CD14-positive monocyte (primary cell): Measurements from ENCODE around the gene PPP4R1. TPM values are rescaled to one million over a fixed set of nuclear protein-coding genes. Genes with fewer than 3 reads are reported as not detected.

Experiments
- DNase-seq, 3 donors: peaks; one replicate each; pipeline ENCODE4 v3.0.0-alpha.2; 2011 to 2022
- H2AFZ ChIP-seq: 2 replicates; pipeline ENCODE4 v1.6.0; 2012; ENCODE audit warnings: mild to moderate bottlenecking, low read depth, low read length, inconsistent platforms; ENCODE audit not compliant: insufficient read depth, poor library complexity, severe bottlenecking
- H3K27ac ChIP-seq, 2 donors: 1 replicate in 1 of 2; 2 replicates in 1 of 2; pipeline ENCODE4 v1.5.1; 2012 to 2013; ENCODE audit warnings: low read length in 2 of 2, control low read depth in 1 of 2, inconsistent platforms in 1 of 2, low read depth in 1 of 2, mild to moderate bottlenecking in 1 of 2
- H3K27me3 ChIP-seq, 2 donors: one replicate each; pipeline versions ENCODE4 v1.6.0 to v1.6.1; 2011 to 2013; ENCODE audit warnings: low read length in 2 of 2; ENCODE audit not compliant: control insufficient read depth in 2 of 2, insufficient read depth in 2 of 2
- H3K36me3 ChIP-seq, 2 donors: replicated peaks in 1 of 2; 1 replicate in 1 of 2; 2 replicates in 1 of 2; pipeline versions ENCODE4 v1.5.1 to v1.6.1; 2012 to 2013; ENCODE audit warnings: low read length in 2 of 2, control low read depth in 1 of 2, inconsistent platforms in 1 of 2, mild to moderate bottlenecking in 1 of 2; ENCODE audit not compliant: insufficient read depth in 2 of 2, control insufficient read depth in 1 of 2
- H3K4me1 ChIP-seq, 2 donors: 1 replicate in 1 of 2; 2 replicates in 1 of 2; pipeline versions ENCODE4 v1.5.1 to v1.6.1; 2012 to 2013; ENCODE audit warnings: low read length in 2 of 2, control low read depth in 1 of 2, inconsistent platforms in 1 of 2, mild to moderate bottlenecking in 1 of 2, moderate library complexity in 1 of 2; ENCODE audit not compliant: insufficient read depth in 2 of 2, control insufficient read depth in 1 of 2
- H3K4me2 ChIP-seq: replicated peaks from 2 replicates; pipeline ENCODE3; 2012; ENCODE audit warnings: low read length, moderate library complexity, mild to moderate bottlenecking; ENCODE audit not compliant: poor library complexity, severe bottlenecking; ENCODE audit errors: extremely low read depth
- H3K4me3 ChIP-seq, 3 experiments: fragments of 200-600 bp in 1 of 3; sonication (generic) in 1 of 3; replicated peaks in 1 of 3; 1 replicate in 2 of 3; 2 replicates in 1 of 3; pipeline ENCODE4 v1.5.1; 2011 to 2013; ENCODE audit warnings: low read length in 3 of 3, mild to moderate bottlenecking in 3 of 3, control low read depth in 2 of 3, low read depth in 2 of 3, inconsistent platforms in 1 of 3, moderate library complexity in 1 of 3
- H3K79me2 ChIP-seq: 2 replicates; pipeline ENCODE4 v1.6.0; 2012; ENCODE audit warnings: mild to moderate bottlenecking, control low read depth, inconsistent platforms, low read length, moderate library complexity; ENCODE audit not compliant: insufficient read depth
- H3K9ac ChIP-seq: 2 replicates; pipeline ENCODE4 v1.6.0; 2017; ENCODE audit warnings: low read length, mild to moderate bottlenecking; ENCODE audit not compliant: insufficient read depth, poor library complexity, severe bottlenecking
- H3K9me3 ChIP-seq, 2 donors: replicated peaks in 1 of 2; 1 replicate in 1 of 2; 2 replicates in 1 of 2; pipeline versions ENCODE4 v1.5.1 to v1.6.1; 2012 to 2013; ENCODE audit warnings: low read length in 2 of 2, control low read depth in 1 of 2; ENCODE audit not compliant: control insufficient read depth in 1 of 2, insufficient read depth in 1 of 2
- H4K20me1 ChIP-seq: 2 replicates; pipeline ENCODE4 v1.6.0; 2012; ENCODE audit warnings: mild to moderate bottlenecking, low read length, control low read depth, moderate library complexity; ENCODE audit not compliant: insufficient read depth
- H3K27ac Mint-ChIP-seq, 7 donors: one replicate each; pipeline ENCODE4 v1.8.0; 2020; ENCODE audit warnings: mild to moderate bottlenecking in 7 of 7, mixed read lengths in 7 of 7, moderate library complexity in 6 of 7, inconsistent platforms in 2 of 7
- H3K27me3 Mint-ChIP-seq, 3 donors: one replicate each; pipeline ENCODE4 v1.8.0; 2021 to 2022; ENCODE audit warnings: low read depth in 3 of 3, mild to moderate bottlenecking in 3 of 3, mixed read lengths in 3 of 3, moderate library complexity in 3 of 3, inconsistent platforms in 1 of 3
- H3K36me3 Mint-ChIP-seq, 2 donors: one replicate each; pipeline ENCODE4 v1.8.0; 2020; ENCODE audit warnings: mixed read lengths in 2 of 2, inconsistent platforms in 1 of 2, mild to moderate bottlenecking in 1 of 2
- H3K4me1 Mint-ChIP-seq: one replicate; pipeline ENCODE4 v1.8.0; 2020; ENCODE audit warnings: mild to moderate bottlenecking, mixed read lengths
- H3K4me3 Mint-ChIP-seq, 2 donors: one replicate each; pipeline ENCODE4 v1.8.0; 2020; ENCODE audit warnings: mild to moderate bottlenecking in 2 of 2, mixed read lengths in 2 of 2, moderate library complexity in 1 of 2
- H3K9me3 Mint-ChIP-seq, 7 donors: one replicate each; pipeline ENCODE4 v1.8.0; 2020 to 2022; ENCODE audit warnings: mixed read lengths in 7 of 7, mild to moderate bottlenecking in 6 of 7, moderate library complexity in 6 of 7, inconsistent platforms in 2 of 7
- CTCF ChIP-seq: fragments of 200-600 bp; IDR thresholded peaks from one replicate; pipeline ENCODE4 v1.8.0; 2022; ENCODE audit warnings: antibody characterized with exemption, mild to moderate bottlenecking
- WGBS: methylation state at CpG from one replicate; pipeline ENCODE4 v1.1.5; 2013; ENCODE audit warnings: missing lambda C conversion rate; ENCODE audit not compliant: insufficient coverage; 5-methylcytosine and 5-hydroxymethylcytosine counted together
- intact Hi-C, 2 donors: fragments of 100-400 bp; cut with micrococcal nuclease; formaldehyde crosslinking; loops; one replicate each; pipeline versions ENCODE4 v1.15.0 to v1.15.1; 2023
- polyA plus RNA-seq, 3 donors: library from polyadenylated mRNA; depleted of rRNA in 1 of 3; unstranded in 2 of 3; stranded (reverse) in 1 of 3; fragments of 300-500 nt in 2 of 3; fragments of >200 nt in 1 of 3; fragmentation: Illumina TruSeq in 2 of 3; gene quantifications; 1 replicate in 2 of 3; 2 replicates in 1 of 3; pipeline ENCODE4 v1.2.3, GENCODE V29; 2012 to 2021

PPP4R1 gene
- polyA plus RNA-seq, 3 donors, result 22.0 to 45.3 (median 24.6) TPM

GRCh38 chr18:9658087-9658641, 43.8 kb upstream of the PPP4R1 start:
- DNase-seq, result no peak
- Mint-ChIP-seq H3K9me3 (peaks cover 0 to 3% (median 0%) of the 10 kb centered on the region in 7 donors), H3K27ac (no peak overlapping the region), H3K4me3 (no peak overlapping the region), H3K27me3 (peaks cover 0 to 6% (median 3%) of the 10 kb centered on the region in 3 donors), H3K36me3 (no peaks in the 10 kb centered on the region), H3K4me1 (no peaks in the 10 kb centered on the region)
- no peaks in the 10 kb centered on the region for H3K9me3 ChIP-seq
- H3K36me3 ChIP-seq, result no peaks in the 10 kb centered on the region
- H2AFZ ChIP-seq, result no peak overlapping the region
- no peaks in the 10 kb centered on the region for H3K4me1 ChIP-seq
- no peak overlapping the region for H3K9ac ChIP-seq
- H4K20me1 ChIP-seq, result no peaks in the 10 kb centered on the region
- intact Hi-C loops, result no loop called here
- H3K4me2 ChIP-seq, result no peak overlapping the region
- no peak overlapping the region for H3K4me3 ChIP-seq
- no peak for TF ChIP-seq CTCF
- no peaks in the 10 kb centered on the region for H3K27me3 ChIP-seq
- no peak overlapping the region for H3K27ac ChIP-seq
- WGBS, result 93% methylated on average over 5 of the region's 7 CpGs
- H3K79me2 ChIP-seq, result no peaks in the 10 kb centered on the region

GRCh38 chr18:9655232-9655767, 40.9 kb upstream of the PPP4R1 start:
- Mint-ChIP-seq H3K27me3 (peaks cover 0 to 8% (median 4%) of the 10 kb centered on the region in 3 donors), H3K27ac (no peak overlapping the region), H3K9me3 (peaks cover 0 to 3% (median 0%) of the 10 kb centered on the region in 7 donors), H3K4me1 (no peaks in the 10 kb centered on the region), H3K4me3 (no peak overlapping the region), H3K36me3 (no peaks in the 10 kb centered on the region)
- Histone ChIP-seq H4K20me1 (no peaks in the 10 kb centered on the region), H3K4me3 (no peak overlapping the region), H3K4me2 (no peak overlapping the region), H3K27me3 (no peaks in the 10 kb centered on the region), H3K4me1 (no peaks in the 10 kb centered on the region), H3K79me2 (no peaks in the 10 kb centered on the region), H3K36me3 (no peaks in the 10 kb centered on the region), H3K27ac (no peak overlapping the region), H2AFZ (no peak overlapping the region), H3K9ac (no peak overlapping the region), H3K9me3 (no peaks in the 10 kb centered on the region)
- TF ChIP-seq CTCF, result no peak
- intact Hi-C loops, result no loop called here
- DNase-seq, result no peak
- no CpG with 5 or more reads among the region's 1 CpG for whole genome bisulfite sequencing
